ENCODE data around the gene WFIKKN2. TPM values are rescaled to one million over a fixed set of nuclear protein-coding genes. Genes with fewer than 3 reads are reported as not detected.

The WFIKKN2 gene
- total and polyA plus RNA-seq, 2 of the 4 experiments (the other 2 are of a cell fraction): 0.02 TPM; not detected in 1

GRCh38 chr17:50818921-50819657, 16.3 kb upstream of the WFIKKN2 start:
- Histone ChIP-seq H3K18ac (ENCODE audit: low read depth, low read length) (no peak overlapping the region), H4K5ac (ENCODE audit: low read depth, low read length) (no peak overlapping the region), H2AFZ (replicated peaks; ENCODE audit: low read length, poor library complexity) (no peak overlapping the region), H3K4me2 (ENCODE audit: low read depth, low read length) (no peak overlapping the region), H3K36me3 (ENCODE audit: control insufficient read depth, insufficient read depth, low read length) (no peaks in the 10 kb centered on the region), H2BK15ac (ENCODE audit: low read depth, low read length) (no peak overlapping the region), H3K27me3 (ENCODE audit: control insufficient read depth, insufficient read depth, low read length) (peaks cover 36% of the 10 kb centered on the region), H2BK20ac (ENCODE audit: low read depth, low read length) (no peak overlapping the region), H4K20me1 (ENCODE audit: insufficient read depth, low read length) (no peaks in the 10 kb centered on the region), H2BK120ac (ENCODE audit: low read depth, low read length) (no peak overlapping the region), H3K4ac (ENCODE audit: low read depth, low read length) (no peak overlapping the region), H3K9me3 (ENCODE audit: control insufficient read depth, insufficient read depth, low read length) (peaks cover 4% of the 10 kb centered on the region), H4K91ac (ENCODE audit: insufficient read depth, low read depth, low read length) (no peak overlapping the region), H3K56ac (ENCODE audit: extremely low read depth, insufficient read depth, low read length) (no peak overlapping the region), H3K4me3 (ENCODE audit: insufficient read depth, low read depth, low read length) (no peak overlapping the region), H2BK5ac (ENCODE audit: low read depth, low read length, poor library complexity, severe bottlenecking) (no peak overlapping the region), H2AK5ac (ENCODE audit: low read depth, low read length) (no peak overlapping the region), H4K8ac (ENCODE audit: low read depth in 2 of 2, low read length in 2 of 2) (no peak overlapping the region), H3K27ac (ENCODE audit: insufficient read depth, low read length) (no peak overlapping the region), H3K4me1 (ENCODE audit: control insufficient read depth, insufficient read depth, low read length) (no peaks in the 10 kb centered on the region), H3K23ac (ENCODE audit: low read depth, low read length) (no peak overlapping the region), H3K14ac (replicated peaks; ENCODE audit: low read depth, low read length) (no peak overlapping the region), H3K9ac (ENCODE audit: low read depth, low read length) (no peak overlapping the region), H3K9me1 (ENCODE audit: insufficient read depth, low read length) (no peaks in the 10 kb centered on the region), H3K79me1 (ENCODE audit: low read depth in 1 of 2, low read length in 2 of 2) (no peaks in the 10 kb centered on the region), H2AK9ac (replicated peaks; ENCODE audit: low read depth, low read length, poor library complexity) (no peak overlapping the region)
- in situ Hi-C loops (cut with MboI; ENCODE audit: low sequenced_read_pairs): no loop called here
- DNase-seq: no peak
- intact Hi-C loops (cut with micrococcal nuclease): no loop called here
- BruUV-seq (replicated peaks): no TSS peak
- ChIA-PET POLR2A (ENCODE audit: unreplicated experiment) (interaction anchor here (0.7 kb wide), 1 partner anchor 20 kb away, joined by 3 read pairs; no protein-coding TSS in a partner anchor), CTCF (interaction anchor here (1.2 kb wide), 1 partner anchor 36 kb away, joined by 4 read pairs; no protein-coding TSS in a partner anchor)
- WGBS, 2 experiments (ENCODE audit: extremely low coverage in 2 of 2, insufficient read length in 1 of 2): 59% methylated on average over 4 of the region's 6 CpGs; no CpG with 5 or more reads in 1 of the 2 experiments
- TF ChIP-seq CHD1 (IDR thresholded peaks at IDR 0.05; ENCODE audit: low read depth, low read length) (no peak), POLR2A (IDR thresholded peaks at IDR 0.05; ENCODE audit: low read depth, low read length) (no peak), FOS (IDR thresholded peaks at IDR 0.05; ENCODE audit: low read depth, low read length) (no peak), USF2 (IDR thresholded peaks at IDR 0.05; ENCODE audit: low read depth, low read length) (no peak), RFX5 (IDR thresholded peaks at IDR 0.05; ENCODE audit: low read depth, low read length) (no peak), RAD21 (IDR thresholded peaks at IDR 0.05; ENCODE audit: low read length) (no peak), BHLHE40 (IDR thresholded peaks at IDR 0.05; ENCODE audit: low read depth, low read length) (no peak), SMC3 (IDR thresholded peaks at IDR 0.05; ENCODE audit: low read depth, low read length) (no peak), CTCF (conservative IDR thresholded peaks at IDR 0.05; ENCODE audit: low read depth, low read length) (no peak), MXI1 (IDR thresholded peaks at IDR 0.05; ENCODE audit: borderline replicate concordance, low read depth, low read length) (no peak), MAFK (IDR thresholded peaks at IDR 0.05; ENCODE audit: low read depth, low read length) (no peak), NFE2L2 (IDR thresholded peaks at IDR 0.05; ENCODE audit: low read depth, low read length) (no peak), MAZ (IDR thresholded peaks at IDR 0.05; ENCODE audit: borderline replicate concordance, low read depth, low read length) (no peak), RCOR1 (IDR thresholded peaks at IDR 0.05; ENCODE audit: insufficient replicate concordance, low read length) (no peak), CEBPB (IDR thresholded peaks at IDR 0.05; ENCODE audit: low read depth, low read length) (no peak)
- TF ChIP-seq, protein P1, sequence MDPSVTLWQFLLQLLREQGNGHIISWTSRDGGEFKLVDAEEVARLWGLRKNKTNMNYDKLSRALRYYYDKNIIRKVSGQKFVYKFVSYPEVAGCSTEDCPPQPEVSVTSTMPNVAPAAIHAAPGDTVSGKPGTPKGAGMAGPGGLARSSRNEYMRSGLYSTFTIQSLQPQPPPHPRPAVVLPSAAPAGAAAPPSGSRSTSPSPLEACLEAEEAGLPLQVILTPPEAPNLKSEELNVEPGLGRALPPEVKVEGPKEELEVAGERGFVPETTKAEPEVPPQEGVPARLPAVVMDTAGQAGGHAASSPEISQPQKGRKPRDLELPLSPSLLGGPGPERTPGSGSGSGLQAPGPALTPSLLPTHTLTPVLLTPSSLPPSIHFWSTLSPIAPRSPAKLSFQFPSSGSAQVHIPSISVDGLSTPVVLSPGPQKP (IDR thresholded peaks at IDR 0.05; ENCODE audit: borderline replicate concordance, low read depth, low read length): no peak
- ATAC-seq (ENCODE audit: low read depth): no peak
- dilution Hi-C loops (cut with HindIII; ENCODE audit: low sequenced_read_pairs, unreplicated experiment): no loop called here

Data from IMR-90 (cell line).